GM21381 (cell line): ENCODE measurements around the gene VKORC1.
"Not testable (repeated sequence)": the region's sequence is repeated elsewhere in the genome, so short reads cannot be mapped to it uniquely, and the experiment has no call there.

Experiments used
- ATAC-seq: cut with Tn5 transposase; IDR thresholded peaks from one replicate; pipeline ENCODE4 v1.9.1; 2021; ENCODE audit warnings: mild to moderate bottlenecking, moderate library complexity; ENCODE audit not compliant: unreplicated experiment

Gene VKORC1

GRCh38 chr16:31094424-31095120 lies at the start of gene VKORC1:
Gene VKORC1, minus strand, starts transcription at chr16:31094797. Its CDS starts 68 bp downstream, at chr16:31094729.
- ATAC-seq, result peak; percentile 76

- no peak for ATAC-seq
These were observed 49.1 kb upstream of the VKORC1 start for GRCh38 chr16:31143694-31144148.

- ATAC-seq, result no peak
These were observed 48.6 kb upstream of the VKORC1 start for GRCh38 chr16:31143011-31143693.

DNA sequence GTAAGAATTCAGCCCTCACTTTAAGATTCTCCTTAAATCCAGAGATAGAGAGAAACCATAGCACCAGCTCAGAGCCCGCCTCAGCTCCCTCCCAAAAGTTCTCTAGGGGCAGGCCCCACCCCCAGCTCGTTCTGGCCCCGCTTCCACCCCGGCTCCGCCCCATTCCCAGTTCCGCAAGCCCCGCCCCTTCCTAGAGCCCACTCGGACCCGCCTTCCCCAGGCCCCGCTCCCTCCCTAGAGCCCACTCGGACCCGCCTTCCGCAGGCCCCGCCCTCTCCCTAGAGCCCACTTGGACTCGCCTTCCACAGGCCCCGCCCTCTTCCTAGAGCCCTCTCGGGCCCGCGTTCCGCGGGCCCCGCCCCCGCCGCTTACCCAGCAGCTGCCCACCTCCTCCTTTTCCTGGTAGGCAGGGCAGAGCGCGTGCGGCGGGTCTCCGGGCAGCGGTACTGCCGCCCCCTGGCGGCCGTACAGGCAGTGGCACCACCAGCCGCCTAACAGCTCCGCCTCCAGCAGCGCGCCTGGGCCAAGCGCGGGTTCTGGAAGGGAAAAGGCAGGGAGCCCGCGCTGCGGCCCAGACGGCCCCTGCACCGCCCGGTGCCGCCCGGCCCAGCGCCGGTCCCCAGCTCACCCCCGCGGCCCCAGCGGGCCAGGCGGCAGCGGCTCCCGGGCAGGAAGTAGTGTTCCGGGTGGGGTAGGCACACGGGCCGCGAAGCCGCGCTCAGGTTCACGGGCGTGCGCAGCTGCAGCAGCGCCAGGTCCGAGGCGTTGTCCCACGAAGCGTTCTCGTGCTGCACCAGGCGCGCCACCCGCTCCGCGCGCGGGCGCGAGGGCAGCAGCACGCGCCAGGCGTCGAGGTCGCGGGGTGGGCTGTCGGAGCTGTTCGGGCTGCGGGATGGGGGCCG lies 47.8 kb upstream of the VKORC1 start:
- ATAC-seq, result peak; percentile 89

DNA sequence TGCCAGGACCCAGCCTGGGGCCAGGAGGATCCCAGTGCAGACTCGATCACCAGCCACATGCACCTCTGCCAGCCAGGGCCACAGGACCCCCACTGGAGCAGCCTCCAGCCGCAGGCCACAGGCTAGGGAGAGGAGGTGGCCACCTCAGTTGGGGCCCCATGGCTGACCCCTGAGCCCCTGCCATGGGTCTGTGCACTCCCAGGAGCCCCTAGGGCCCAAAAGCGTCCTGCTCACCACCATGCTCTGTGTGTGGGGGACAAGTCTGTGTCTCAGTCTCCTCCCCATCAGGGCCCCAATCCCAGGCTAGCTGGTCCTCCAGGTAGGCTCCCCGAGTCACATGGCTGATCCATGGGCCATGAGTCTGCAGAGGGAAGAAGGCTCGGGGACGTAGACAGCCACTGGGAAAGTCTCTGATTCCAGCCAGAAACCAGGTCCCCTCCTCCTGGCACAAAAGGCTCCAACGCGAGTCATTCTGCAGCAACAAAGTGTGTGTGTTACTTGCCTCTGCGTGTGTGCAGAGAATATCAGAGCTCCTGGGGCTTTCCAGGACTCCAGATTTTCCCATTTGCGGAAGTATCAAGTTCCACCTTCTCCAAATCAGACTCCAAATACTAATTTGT lies 47.0 kb upstream of the VKORC1 start:
- no peak for ATAC-seq

GRCh38 chr16:31141071-31141469 lies 46.5 kb upstream of the VKORC1 start:
- not testable (repeated sequence) for ATAC-seq

DNA sequence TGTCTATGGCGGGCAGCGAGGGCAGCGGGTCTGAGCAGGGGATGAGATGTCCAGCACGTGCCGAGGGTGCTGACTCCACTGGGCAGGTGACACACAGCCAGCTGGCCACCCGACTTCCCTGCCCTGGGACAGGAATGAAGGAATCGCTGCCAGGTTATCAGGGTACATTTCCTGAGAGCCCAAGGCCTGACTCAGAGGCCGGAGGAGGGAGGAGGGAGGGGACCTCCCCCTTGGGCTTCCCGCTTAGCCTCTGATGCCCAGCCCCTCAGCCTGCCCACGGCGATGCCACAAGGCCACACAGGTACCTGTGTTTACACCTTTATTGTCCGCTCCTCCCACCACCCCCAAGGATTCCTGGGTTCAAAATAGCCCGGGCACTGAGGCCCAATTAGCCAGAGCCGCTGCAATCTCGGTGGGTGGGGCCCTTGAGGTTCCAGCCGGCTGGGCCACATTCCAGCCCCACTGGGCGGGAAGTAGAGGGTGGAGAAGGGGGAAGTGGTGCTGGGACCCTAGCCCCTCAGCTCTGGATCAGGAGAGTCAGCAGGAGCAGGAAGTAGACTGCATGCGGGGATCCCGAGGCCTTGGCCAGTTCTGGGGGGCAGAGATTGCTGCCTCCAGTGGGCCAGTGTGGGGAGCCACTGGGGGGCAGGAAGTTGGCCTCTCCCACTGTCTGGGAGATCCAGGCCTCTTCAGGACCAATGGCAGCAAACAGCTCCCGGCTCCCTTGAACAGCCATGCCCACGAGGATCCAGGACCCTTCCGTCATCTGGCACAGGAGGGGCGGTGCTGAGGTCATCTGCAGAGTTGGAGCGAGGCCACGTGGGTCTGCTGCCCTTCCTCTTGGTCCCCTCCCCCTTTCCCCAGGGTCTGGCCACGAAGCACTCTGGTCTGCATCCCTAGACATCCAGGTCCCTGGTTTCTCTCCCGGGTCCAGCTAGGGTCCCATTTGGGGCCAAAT lies 44.3 kb upstream of the VKORC1 start:
- ATAC-seq, result no peak

DNA sequence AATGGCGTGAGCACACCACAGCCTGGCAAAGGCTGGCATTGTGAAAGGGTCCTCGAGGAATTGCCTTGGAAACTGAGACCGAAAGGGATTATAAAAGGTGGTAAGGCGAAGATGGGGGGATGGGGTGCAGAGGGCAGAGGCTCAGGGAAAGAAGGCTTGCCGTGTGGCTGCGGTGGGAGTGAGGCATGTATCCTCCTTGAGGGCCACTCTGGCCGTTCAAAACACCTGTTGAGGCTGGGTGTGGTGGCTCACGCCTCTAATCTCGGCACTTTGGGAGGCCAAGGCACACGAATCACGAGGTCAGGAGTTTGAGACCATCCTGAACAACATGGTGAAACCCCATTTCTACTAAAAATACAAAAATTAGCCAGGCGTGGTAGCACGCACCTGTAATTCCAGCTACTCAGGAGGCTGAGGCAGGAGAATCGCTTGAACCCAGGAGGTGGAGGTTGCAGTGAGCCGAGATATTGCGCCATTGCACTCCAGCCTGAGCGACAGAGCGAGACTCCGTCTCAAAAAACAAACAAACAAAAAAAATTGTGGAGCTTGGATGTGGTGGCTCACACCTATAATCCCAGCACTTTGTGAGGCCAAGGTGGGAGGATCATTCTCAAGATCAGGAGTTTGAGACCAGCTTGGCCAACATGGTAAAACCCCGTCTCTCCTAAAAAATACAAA lies 42.4 kb upstream of the VKORC1 start:
- not testable (repeated sequence) for ATAC-seq

GRCh38 chr16:31136287-31136662 lies 41.7 kb upstream of the VKORC1 start:
- ATAC-seq, result no peak

- no peak for ATAC-seq
These were observed 41.1 kb upstream of the VKORC1 start, which contains the start of gene PRSS8 for GRCh38 chr16:31135535-31136286. Gene PRSS8, minus strand, starts transcription at chr16:31135727. Its CDS starts 229 bp downstream, at chr16:31135498.

DNA sequence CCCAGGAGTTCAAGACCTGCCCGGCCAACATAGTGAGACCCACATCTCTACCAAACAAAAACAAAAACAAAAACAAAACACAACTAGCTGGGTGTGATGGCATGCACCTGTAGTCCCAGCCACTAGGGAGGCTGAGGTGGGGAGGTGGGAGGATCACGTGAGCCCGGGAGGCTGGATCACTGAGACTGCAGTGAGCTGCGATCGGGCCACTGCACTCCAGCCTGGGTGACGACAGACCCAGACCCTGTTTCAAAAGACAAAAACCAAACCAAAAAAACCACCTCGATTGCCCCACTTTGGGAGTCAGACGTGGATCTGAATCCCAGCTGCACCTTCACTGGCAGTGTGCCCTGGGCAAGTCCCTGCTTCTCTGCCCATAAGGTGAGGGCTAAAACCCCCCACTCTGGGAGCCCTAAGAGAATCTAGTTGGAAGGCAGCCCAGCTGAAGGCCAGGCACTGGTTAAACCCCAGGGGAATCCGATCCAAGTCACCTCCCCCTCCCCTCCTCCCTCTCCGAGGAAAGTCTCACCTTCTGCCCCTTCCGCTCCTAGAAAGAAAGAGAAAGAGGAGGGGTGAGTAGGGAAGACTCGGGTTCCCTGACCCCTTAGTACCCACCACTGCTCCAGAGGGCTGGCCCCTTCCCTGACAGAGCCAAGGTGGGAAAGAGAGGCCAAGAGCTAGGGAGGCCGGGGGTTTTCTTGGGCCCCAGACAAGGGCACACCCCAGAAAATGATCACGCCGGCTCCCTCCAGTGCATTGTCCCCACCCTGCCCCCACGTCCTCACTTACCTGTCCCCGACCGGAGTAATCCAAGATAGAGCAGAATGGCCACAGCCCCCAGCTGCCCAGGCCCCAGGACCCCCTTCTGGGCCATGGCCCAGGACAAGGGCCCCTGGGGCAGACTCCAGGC lies 40.3 kb upstream of the VKORC1 start:
- ATAC-seq, result no peak

DNA sequence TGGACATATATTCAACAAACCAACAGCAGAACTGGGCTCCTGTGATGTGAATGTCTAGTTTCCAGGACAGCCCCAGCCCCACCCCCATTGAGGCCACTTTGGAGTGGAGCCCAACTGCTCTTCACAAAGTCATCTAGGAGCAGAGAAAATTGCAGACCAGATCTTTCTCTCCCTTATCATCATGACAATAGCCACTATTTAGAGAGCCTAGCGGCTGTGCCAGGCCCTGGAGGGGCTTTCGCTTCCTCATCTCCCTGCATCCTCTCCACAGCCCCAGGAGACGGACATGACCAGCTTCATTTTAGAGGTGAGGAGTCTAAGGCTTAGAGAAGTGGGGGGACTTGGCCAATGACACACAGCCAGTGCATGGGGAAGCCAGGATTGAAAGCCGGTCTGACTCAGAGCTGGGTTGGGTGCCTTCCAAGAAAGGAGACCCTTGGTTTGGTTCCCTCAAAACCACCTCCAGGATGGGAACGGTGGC lies 39.5 kb upstream of the VKORC1 start:
- no peak for ATAC-seq

DNA sequence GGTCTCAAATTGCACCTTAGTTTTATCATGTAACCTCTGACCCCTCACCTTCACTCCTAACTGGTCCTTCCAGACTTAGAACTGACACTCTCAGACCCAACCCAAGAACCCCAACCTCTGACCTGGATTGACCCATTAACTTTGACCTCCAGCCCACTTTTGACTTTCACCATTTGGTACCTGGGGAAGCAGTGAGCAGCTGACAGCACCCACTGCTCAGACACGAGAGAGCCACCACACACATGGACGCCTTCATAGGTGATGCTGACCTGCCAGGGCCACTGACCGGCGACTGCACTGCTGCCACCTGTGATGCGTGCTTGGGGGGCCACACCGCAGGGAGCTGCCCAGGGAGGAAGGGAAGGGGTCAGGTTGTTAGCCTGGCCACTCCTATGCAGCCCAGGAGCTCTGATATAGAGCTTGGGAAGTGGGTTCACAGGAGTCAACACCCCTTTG lies 38.5 kb upstream of the VKORC1 start:
- ATAC-seq, result no peak

DNA sequence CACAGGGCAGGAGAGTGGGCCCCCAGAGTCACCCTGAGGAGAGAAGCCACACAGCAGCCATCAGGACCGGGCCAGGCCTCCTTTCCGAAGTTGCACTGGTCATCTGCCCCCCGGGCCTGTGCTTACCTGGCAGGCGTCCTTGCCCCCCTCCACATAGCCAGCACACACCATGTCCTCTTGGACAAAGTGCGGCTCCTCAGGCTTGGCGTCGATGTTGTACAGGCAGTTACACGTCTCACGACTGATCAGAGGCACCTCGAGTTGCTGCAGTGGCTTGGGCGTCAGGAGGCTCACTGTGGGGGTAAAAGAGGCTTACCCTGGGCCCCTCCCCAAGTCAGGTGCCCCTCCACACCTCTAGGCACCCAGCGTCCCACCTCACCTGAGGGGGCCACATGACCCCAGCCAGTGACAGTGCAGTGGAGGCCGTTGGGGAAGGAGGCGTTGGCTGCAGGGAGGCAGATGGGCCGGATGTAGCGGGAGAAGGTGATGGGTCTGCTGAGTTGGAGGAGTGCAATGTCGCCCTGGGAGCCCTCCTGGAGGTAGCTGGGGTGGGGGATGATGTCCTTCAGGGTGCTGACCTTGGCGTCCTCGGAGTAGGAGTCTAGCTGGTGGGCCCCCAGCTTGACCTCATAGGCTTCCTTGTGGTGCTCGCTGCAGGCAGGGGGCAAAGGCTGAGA lies 37.8 kb upstream of the VKORC1 start:
- ATAC-seq, result no peak

- no peak for ATAC-seq
These were observed 37.3 kb upstream of the VKORC1 start for GRCh38 chr16:31131841-31132271.

- ATAC-seq, result no peak
These were observed 36.8 kb upstream of the VKORC1 start for GRCh38 chr16:31131416-31131815.

GRCh38 chr16:31130899-31131298 lies 36.3 kb upstream of the VKORC1 start:
- no peak for ATAC-seq
